Measurements from ENCODE around the gene FADS3. TPM values are rescaled to one million over a fixed set of nuclear protein-coding genes. Genes with fewer than 3 reads are reported as not detected.
A peak's percentile ranks its signal among the peaks of the same experiment; 100 is the strongest.

Gene FADS3
- total and polyA plus RNA-seq, 9 of the 15 experiments (the other 6 are each of a cell fraction or from before 2014, with no cell fraction given), result 0.97 to 148 (median 92.7) TPM

- TF ChIP-seq CTCFL (IDR thresholded peaks at IDR 0.05; ENCODE audit: borderline replicate concordance, insufficient read depth, low read depth, low read length, poor library complexity, severe bottlenecking) (peak; percentile 91), NKRF (IDR thresholded peaks at IDR 0.05; ENCODE audit: borderline replicate concordance) (no peak), PURB (CRISPR knock-in tag; IDR thresholded peaks at IDR 0.05; ENCODE audit: low read depth) (no peak), MTF1 (CRISPR knock-in tag; IDR thresholded peaks at IDR 0.05; ENCODE audit: borderline replicate concordance) (no peak), KLF16 (IDR thresholded peaks at IDR 0.05) (peak; percentile 65; the same call in 1 of the 2 replicates), ZNF518B (CRISPR knock-in tag; IDR thresholded peaks at IDR 0.05) (no peak), CBX8 (IDR thresholded peaks at IDR 0.05; ENCODE audit: borderline replicate concordance, extremely low read depth, low read depth, low read length, poor library complexity, severe bottlenecking) (no peak), ZNF124 (CRISPR knock-in tag; IDR thresholded peaks at IDR 0.05) (0 out of 2 replicates have a peak, but pooled peaks have one; percentile 29), SPI1 (IDR thresholded peaks at IDR 0.05; ENCODE audit: borderline replicate concordance, low read depth, low read length) (peak; percentile 98), ZFX (CRISPR knock-in tag; IDR thresholded peaks at IDR 0.05) (peak; percentile 52), BCOR (IDR thresholded peaks at IDR 0.05) (no peak), SAP30 (IDR thresholded peaks at IDR 0.05; ENCODE audit: borderline replicate concordance, insufficient read depth, low read depth, low read length, poor library complexity, severe bottlenecking) (no peak), TOE1 (IDR thresholded peaks at IDR 0.05; ENCODE audit: borderline replicate concordance) (peak; percentile 51; the same call in 1 of the 2 replicates), TOE1 (CRISPR knock-in tag; IDR thresholded peaks at IDR 0.05; ENCODE audit: borderline replicate concordance, low read depth) (no peak)
These were observed 7.9 kb upstream of the FADS3 start (continued) for GRCh38 chr11:61899146-61899841.

Measured in K562 (cell line).